DND-41 (cell line): ENCODE results near the gene ANKLE1.

Experiments
- ATAC-seq: fragments of 200-7000 bp; cut with Tn5 transposase; 3 replicates; pipeline ENCODE4 v1.9.1; 2021; ENCODE audit warnings: low read depth; ENCODE audit not compliant: insufficient read depth
- DNase-seq: peaks from one replicate; pipeline ENCODE4 v3.0.0-alpha.2; 2020
- H2AFZ ChIP-seq: 2 replicates; pipeline ENCODE4 v1.6.0; 2012; ENCODE audit warnings: low read depth, low read length
- H3K27ac ChIP-seq: 2 replicates; pipeline ENCODE4 v1.5.1; 2012; ENCODE audit warnings: low read length, inconsistent platforms
- H3K27me3 ChIP-seq: fragments of 200-600 bp; sonication (generic); 2 replicates; pipeline ENCODE4 v1.6.0; 2012; ENCODE audit warnings: low read length, mild to moderate bottlenecking, inconsistent platforms; ENCODE audit not compliant: insufficient read depth, poor library complexity
- H3K36me3 ChIP-seq: 2 replicates; pipeline ENCODE4 v1.5.1; 2012; ENCODE audit warnings: low read length, inconsistent platforms; ENCODE audit not compliant: insufficient read depth
- H3K4me1 ChIP-seq: 2 replicates; pipeline ENCODE4 v1.5.1; 2012; ENCODE audit warnings: mild to moderate bottlenecking, low read length; ENCODE audit not compliant: insufficient read depth
- H3K4me2 ChIP-seq: 2 replicates; pipeline ENCODE4 v1.6.0; 2012; ENCODE audit warnings: mild to moderate bottlenecking, moderate library complexity, low read length, inconsistent platforms; ENCODE audit not compliant: insufficient read depth
- H3K4me3 ChIP-seq, 2 experiments: fragments of 200-600 bp in 1 of 2; shearing (Covaris generic) in 1 of 2; 2 replicates each; pipeline ENCODE4 v1.5.1; 2012 to 2016; ENCODE audit warnings: inconsistent platforms in 2 of 2, low read length in 2 of 2, mild to moderate bottlenecking in 2 of 2, low read depth in 1 of 2, moderate library complexity in 1 of 2
- H3K79me2 ChIP-seq: 2 replicates; pipeline ENCODE4 v1.6.0; 2012; ENCODE audit warnings: low read length, inconsistent platforms; ENCODE audit not compliant: insufficient read depth
- H3K9ac ChIP-seq: 2 replicates; pipeline ENCODE4 v1.6.0; 2012; ENCODE audit warnings: low read depth, mild to moderate bottlenecking, inconsistent platforms, low read length, moderate library complexity
- H3K9me3 ChIP-seq: 2 replicates; pipeline ENCODE4 v1.5.1; 2012; ENCODE audit warnings: low read length, moderate library complexity, mild to moderate bottlenecking, inconsistent platforms; ENCODE audit not compliant: insufficient read depth, severe bottlenecking
- H4K20me1 ChIP-seq: 2 replicates; pipeline ENCODE4 v1.6.0; 2012; ENCODE audit warnings: low read length; ENCODE audit not compliant: insufficient read depth
- EZH2 ChIP-seq: IDR thresholded peaks from 3 replicates; pipeline ENCODE4 v1.6.1; 2012; ENCODE audit warnings: borderline replicate concordance, low read depth, mild to moderate bottlenecking, moderate library complexity, low read length, inconsistent platforms; ENCODE audit not compliant: severe bottlenecking
- TF ChIP-seq, protein P1 (sequence below): IDR thresholded peaks from 2 replicates; pipeline ENCODE4 v1.5.1; 2012; ENCODE audit warnings: borderline replicate concordance, low read length, moderate library complexity, mild to moderate bottlenecking; ENCODE audit not compliant: poor library complexity, severe bottlenecking; ENCODE audit errors: extremely low read depth

The ANKLE1 gene

DNA sequence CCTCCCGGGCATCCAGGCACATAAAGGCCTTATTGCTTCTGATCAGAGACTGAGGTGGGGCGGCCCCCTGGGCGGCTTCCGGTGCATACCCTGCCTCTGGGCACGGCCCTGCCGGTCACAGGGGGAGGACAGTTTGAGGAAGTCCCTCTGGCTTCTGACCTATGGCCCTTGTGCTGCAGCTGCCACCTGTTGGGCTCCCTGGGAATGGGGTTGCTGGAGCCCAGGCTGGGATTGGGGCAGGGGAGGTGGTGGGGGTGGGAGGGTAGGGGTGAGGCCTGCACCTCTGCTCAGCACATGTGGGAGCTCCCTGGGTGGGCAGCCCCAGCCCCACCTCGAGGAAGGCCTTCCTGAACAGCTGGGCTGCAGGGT is 42.2 kb downstream of the ANKLE1 start:
- H3K4me2 ChIP-seq = no peak overlapping the region

DNA sequence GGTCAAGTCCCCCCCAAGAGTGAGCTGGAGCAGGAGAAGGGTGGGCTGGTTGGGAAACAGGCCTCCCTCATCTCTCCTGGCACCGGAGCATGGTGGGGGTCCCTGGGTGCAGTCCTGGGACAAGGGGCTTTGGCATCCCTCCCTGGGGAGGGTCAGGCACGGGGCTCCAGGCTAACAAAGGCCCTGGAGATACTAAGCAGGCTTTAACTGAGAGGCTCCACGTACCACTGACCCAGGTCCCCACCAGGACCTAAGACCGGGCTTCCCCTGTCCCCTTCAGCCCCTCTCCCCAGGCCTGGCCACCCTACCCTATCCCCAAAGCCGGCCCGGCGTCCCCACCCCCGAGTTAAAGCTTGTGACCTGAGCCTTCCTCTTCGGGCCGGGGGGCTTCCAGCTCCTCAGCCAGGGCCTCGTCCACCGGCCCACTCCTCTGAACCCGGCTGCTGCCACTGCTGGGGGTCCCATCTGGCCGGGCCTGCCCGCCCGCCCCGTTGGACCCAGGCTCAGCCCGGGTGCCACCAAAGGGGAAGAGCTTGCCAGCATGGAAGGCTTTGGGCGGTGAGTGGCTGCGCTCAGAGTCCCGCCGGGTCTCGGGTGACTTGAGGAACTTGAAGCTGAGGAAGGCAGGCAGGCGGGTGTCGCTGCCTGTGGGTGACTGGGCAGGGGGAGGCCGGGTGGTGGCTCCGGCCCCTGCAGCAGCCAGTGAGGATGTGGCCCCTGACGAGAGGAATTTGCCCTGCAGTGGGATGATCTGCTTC is 42.8 kb downstream of the ANKLE1 start:
- TF ChIP-seq, protein P1, sequence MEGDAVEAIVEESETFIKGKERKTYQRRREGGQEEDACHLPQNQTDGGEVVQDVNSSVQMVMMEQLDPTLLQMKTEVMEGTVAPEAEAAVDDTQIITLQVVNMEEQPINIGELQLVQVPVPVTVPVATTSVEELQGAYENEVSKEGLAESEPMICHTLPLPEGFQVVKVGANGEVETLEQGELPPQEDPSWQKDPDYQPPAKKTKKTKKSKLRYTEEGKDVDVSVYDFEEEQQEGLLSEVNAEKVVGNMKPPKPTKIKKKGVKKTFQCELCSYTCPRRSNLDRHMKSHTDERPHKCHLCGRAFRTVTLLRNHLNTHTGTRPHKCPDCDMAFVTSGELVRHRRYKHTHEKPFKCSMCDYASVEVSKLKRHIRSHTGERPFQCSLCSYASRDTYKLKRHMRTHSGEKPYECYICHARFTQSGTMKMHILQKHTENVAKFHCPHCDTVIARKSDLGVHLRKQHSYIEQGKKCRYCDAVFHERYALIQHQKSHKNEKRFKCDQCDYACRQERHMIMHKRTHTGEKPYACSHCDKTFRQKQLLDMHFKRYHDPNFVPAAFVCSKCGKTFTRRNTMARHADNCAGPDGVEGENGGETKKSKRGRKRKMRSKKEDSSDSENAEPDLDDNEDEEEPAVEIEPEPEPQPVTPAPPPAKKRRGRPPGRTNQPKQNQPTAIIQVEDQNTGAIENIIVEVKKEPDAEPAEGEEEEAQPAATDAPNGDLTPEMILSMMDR = no peak
- TF ChIP-seq EZH2 = no peak
- no peaks in the 10 kb centered on the region for H3K27me3 ChIP-seq
- no peaks in the 10 kb centered on the region for H3K79me2 ChIP-seq
- no peak overlapping the region for H3K9ac ChIP-seq
- no peaks in the 10 kb centered on the region for H3K9me3 ChIP-seq
- no peak overlapping the region for H2AFZ ChIP-seq
- no peak overlapping the region for H3K27ac ChIP-seq
- no peak for DNase-seq
- no peak overlapping the region for H3K4me3 ChIP-seq
- H3K4me2 ChIP-seq = no peak overlapping the region
- no peak for ATAC-seq
- H3K36me3 ChIP-seq = peaks cover 38% of the 10 kb centered on the region
- no peaks in the 10 kb centered on the region for H3K4me1 ChIP-seq
- H4K20me1 ChIP-seq = peaks cover 4% of the 10 kb centered on the region

More for the DNA sequence above, 42.2 kb downstream of the ANKLE1 start:
- ATAC-seq (no peak), DNase-seq (no peak)
- Histone ChIP-seq H3K36me3 (peaks cover 44% of the 10 kb centered on the region), H3K9ac (no peak overlapping the region), H3K79me2 (no peaks in the 10 kb centered on the region), H3K4me3 (no peak overlapping the region), H4K20me1 (peaks cover 4% of the 10 kb centered on the region), H3K9me3 (no peaks in the 10 kb centered on the region), H3K27ac (no peak overlapping the region), H3K4me1 (no peaks in the 10 kb centered on the region), H2AFZ (no peak overlapping the region), H3K27me3 (no peaks in the 10 kb centered on the region)
- TF ChIP-seq, protein P1 = no peak
- no peak for TF ChIP-seq EZH2

DNA sequence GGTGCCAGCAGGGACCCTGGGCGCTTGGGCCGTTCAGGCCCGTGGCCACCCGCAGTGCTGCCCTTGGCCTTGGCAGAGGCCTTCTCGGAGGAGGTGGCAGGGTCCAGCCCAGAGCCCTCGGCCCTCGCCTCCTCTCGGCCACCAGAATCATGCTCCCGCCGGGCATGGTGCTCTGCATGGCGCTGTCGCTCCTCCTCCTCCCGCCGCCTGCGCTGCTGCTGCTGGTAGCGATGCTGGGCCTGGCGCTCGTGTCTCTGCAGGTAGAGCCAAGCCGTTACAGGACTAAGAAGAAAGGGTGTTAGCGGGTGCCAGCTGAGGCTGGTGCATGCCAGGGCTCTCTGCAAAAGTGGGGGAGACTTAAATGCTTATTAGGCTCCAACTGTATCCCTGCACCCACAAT is 43.4 kb downstream of the ANKLE1 start:
- ATAC-seq (no peak), DNase-seq (no peak)
- H3K27me3 ChIP-seq = no peaks in the 10 kb centered on the region
- H3K27ac ChIP-seq = no peak overlapping the region
- H3K36me3 ChIP-seq = peaks cover 32% of the 10 kb centered on the region
- H3K4me1 ChIP-seq = no peaks in the 10 kb centered on the region
- no peak overlapping the region for H3K4me3 ChIP-seq
- H3K79me2 ChIP-seq = no peaks in the 10 kb centered on the region
- H3K4me2 ChIP-seq = no peak overlapping the region
- H4K20me1 ChIP-seq = peaks cover 4% of the 10 kb centered on the region
- no peak overlapping the region for H3K9ac ChIP-seq
- TF ChIP-seq EZH2 = no peak
- TF ChIP-seq, protein P1 = no peak
- H2AFZ ChIP-seq = no peak overlapping the region
- no peaks in the 10 kb centered on the region for H3K9me3 ChIP-seq
